ENCODE measurements around the gene GOLGA8T. TPM values are rescaled to one million over a fixed set of nuclear protein-coding genes. Genes with fewer than 3 reads are reported as not detected.
"Not testable (repeated sequence)": the region's sequence is repeated elsewhere in the genome, so short reads cannot be mapped to it uniquely, and the experiment has no call there.

Gene GOLGA8T
- total RNA-seq, result under 0.01 TPM in 1 of 2 replicates, not detected in the other

DNA sequence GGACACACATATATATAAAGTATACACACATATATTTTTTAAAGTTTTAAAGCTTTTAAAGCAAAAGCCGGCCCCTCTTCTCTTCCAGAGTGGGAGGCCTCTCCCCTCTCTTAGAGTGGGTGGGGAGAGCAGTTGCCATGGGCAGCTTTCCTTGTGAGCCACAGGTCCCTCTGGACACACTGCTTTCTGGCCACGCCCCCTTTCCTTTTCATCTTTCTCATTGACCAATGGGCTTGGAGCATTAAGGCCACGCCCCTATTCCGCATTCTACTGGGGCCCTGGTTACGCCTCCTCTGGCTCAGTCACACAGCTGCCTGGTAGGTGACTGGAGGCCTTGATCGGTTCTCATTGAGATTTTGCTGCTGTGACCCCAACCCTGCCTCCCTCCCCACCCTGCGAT lies at the start of gene GOLGA8T:
Gene GOLGA8T (plus strand): TSS at position 301 of the 400 bp plus-strand sequence. CDS start 98 bp downstream, at position 399.
- not testable (repeated sequence) for DNase-seq (ENCODE audit: low read depth)

DNA sequence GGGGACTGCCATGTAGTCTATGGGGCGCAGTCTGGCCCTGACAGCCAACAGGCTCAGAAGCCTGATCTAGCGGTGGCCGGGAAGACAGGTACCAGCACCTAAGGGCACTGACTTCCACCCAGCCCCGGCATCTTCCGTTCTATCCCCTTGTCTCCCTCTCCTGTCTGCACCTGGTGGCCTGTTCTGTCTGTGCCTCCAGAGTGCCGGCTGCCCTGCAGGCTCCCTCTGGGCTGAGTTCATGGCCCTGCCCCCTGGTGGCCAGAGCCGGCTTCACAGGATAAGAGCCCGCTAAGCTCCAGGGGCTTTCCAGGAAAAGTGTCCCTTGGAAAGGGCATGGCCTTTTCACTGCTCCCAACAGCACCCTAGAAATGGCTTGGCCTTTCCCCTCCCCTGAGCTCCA lies 37.0 kb upstream of the GOLGA8T start:
- DNase-seq (ENCODE audit: low read depth), result not testable (repeated sequence)

More for the DNA sequence above, at the start of gene GOLGA8T:
- H3K4me3 ChIP-seq (ENCODE audit: low read depth, low read length), result not testable (repeated sequence)

GRCh38 chr15:30102890-30103289 lies 32.0 kb upstream of the GOLGA8T start:
- DNase-seq (ENCODE audit: low read depth); H3K4me3 ChIP-seq (ENCODE audit: low read depth, low read length): not testable (repeated sequence)

More for the DNA sequence above, 37.0 kb upstream of the GOLGA8T start:
- H3K4me3 ChIP-seq (ENCODE audit: low read depth, low read length), result not testable (repeated sequence)

DNA sequence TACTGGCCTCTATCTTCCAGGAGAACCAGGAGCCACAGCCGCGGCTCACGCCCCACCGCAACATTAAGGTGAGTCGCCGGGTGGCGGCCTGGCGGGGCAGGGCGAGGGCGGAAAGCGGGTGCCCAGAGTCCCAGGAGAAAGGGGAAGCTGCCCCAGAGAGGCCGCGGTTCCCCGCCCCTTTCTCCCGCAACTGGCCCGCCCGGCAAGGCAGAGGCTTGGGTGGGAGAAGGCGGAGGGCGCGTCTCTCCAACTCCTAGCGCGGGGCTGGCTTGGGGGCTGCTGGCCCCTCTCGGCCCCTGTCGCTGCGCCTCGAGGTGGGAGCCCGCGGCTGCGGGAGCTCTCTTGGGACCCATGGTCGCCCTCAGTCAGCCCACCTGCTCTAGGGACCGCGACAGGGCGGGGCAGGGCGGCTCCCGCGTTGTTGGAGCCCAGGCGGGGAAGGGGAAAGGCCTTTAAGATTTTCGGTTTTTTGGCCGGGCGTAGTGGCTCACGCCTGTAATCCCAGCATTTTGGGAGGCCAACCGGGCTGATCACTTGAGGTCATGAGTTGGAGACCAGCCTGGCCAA lies 30.8 kb upstream of the GOLGA8T start:
- DNase-seq (ENCODE audit: low read depth), result not testable (repeated sequence)
- peak overlapping the region; percentile 33 for H3K4me3 ChIP-seq (ENCODE audit: low read depth, low read length)

- not testable (repeated sequence) for DNase-seq (ENCODE audit: low read depth); H3K4me3 ChIP-seq (ENCODE audit: low read depth, low read length)
These were observed 24.3 kb upstream of the GOLGA8T start for GRCh38 chr15:30110591-30110990.

GRCh38 chr15:30130066-30130465 lies 4.8 kb upstream of the GOLGA8T start:
- peak; percentile 3 for DNase-seq (ENCODE audit: low read depth)

GRCh38 chr15:30143246-30143645 lies 8.4 kb downstream of the GOLGA8T start:
- DNase-seq (ENCODE audit: low read depth); H3K4me3 ChIP-seq (ENCODE audit: low read depth, low read length): not testable (repeated sequence)

More at GRCh38 chr15:30130066-30130465, 4.8 kb upstream of the GOLGA8T start:
- H3K4me3 ChIP-seq (ENCODE audit: low read depth, low read length), result not testable (repeated sequence)

DNA sequence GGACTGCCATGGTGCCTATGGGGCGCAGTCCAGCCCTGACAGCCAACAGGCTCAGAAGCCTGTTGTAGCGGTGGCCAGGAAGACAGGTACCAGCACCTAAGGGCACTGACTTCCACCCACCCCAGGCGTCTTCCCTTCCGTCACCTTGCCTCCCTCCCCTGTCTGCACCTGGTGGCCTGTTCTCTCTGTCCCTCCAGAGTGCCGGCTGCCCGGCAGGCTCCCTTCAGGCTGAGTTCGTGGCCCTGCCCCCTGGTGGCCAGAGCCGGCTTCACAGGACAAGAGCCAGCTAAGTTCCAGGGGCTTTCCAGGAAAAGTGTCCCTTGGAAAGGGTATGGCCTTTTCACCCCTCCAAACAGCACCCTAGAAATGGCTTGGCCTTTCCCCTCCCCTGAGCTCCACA lies 15.0 kb downstream of the GOLGA8T start:
- not testable (repeated sequence) for DNase-seq (ENCODE audit: low read depth); H3K4me3 ChIP-seq (ENCODE audit: low read depth, low read length)

DNA sequence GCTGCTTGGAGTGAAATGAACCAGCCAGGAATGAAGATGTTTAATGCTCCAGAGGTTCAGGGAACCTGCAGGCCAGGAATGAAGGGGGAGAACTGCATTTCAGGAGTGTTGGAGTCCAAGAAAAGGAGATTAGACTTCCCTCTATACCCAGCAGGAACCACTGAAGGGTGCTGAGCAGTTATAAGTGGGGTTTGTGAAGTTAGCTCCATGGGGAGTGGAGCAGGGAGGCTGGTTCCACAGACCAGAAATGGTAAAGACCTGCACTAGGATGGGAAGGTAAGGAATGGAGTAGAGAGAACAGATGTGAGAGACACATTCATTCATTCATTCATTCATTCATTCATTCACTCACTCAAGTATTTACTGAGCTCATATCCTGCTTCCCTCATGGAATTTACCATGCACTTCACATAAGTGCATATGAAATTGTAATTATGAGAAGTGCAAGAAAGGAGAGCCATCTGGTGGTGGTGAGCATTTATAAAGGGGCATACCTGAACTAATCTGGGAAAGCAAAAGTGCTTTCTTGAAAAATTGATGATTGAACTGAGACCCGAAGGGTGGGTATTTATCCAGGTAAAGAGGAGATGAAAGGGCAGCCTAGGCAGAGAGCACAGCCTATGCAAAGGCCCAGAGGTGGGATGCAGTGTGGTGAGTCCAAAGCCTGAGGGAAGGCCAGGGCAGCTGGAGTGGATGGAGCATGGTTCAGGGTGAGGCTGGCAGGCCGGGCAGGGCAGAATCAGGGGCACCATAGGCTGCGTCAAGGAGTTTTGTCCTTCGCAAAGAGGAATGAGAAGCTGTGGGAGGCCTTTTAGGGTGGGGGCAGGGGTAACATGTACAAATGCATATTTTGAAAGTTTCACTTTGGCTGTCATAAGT lies 27.9 kb downstream of the GOLGA8T start:
- not testable (repeated sequence) for DNase-seq (ENCODE audit: low read depth); H3K4me3 ChIP-seq (ENCODE audit: low read depth, low read length)

DNA sequence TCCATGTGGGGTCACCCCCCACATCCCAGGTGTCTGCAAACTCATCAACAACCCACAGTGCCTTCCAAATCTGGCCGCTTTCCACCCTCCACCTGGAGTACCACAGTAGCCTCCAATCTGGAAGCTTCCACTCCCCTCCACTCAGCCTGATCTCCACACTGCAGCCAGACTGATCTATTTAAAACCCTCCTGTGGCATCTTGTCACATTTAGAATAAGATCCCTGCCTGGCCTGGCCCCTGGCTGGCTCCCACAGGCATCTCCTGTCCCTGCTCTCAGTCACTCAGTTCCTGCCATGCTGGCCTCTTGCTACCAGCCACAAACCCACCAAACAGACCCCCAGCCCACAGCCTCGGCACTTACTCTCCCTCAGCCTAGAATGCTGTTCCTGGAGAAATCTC lies 28.9 kb downstream of the GOLGA8T start:
- not testable (repeated sequence) for H3K4me3 ChIP-seq (ENCODE audit: low read depth, low read length); DNase-seq (ENCODE audit: low read depth)

DNA sequence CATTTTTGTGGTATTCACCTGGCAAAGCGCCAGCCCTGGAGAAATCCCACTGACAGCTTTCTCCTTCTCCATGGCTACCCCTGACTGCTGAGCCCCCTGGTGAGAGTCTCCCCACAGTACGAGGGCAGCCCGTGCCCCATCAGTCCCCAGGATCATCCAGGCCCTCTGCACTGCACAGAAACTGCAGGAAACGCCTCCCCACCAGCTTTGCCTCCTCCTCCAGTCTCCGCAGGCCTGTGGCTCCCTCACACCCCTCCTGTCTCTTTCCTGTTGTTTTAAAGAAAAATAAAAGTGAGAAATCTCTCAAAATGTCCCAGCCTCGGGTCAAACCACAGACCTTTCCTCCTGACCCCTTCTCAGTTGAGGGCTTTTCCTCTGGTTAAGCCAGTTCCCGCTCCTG lies 29.4 kb downstream of the GOLGA8T start:
- H3K4me3 ChIP-seq (ENCODE audit: low read depth, low read length); DNase-seq (ENCODE audit: low read depth): not testable (repeated sequence)

DNA sequence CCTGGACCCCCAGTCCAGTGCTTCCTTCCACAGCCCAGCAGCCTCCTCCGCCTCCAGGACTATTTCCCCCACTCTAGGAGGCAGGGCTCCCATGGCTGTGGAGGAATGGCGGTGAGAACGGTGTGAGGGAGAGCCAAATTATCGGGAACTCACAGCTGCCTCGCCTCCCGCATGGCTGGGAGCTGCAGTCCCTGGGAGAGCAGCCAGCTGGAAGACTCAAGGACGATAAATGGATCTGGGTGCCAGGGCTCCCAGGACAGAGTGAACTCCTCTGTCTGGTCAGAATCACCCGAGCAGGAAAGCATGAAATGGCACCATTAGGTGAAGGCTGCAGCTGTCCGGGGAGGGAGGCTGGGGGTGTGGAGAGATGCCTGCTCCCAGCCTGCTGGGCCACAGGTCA lies 32.6 kb downstream of the GOLGA8T start:
- not testable (repeated sequence) for DNase-seq (ENCODE audit: low read depth); H3K4me3 ChIP-seq (ENCODE audit: low read depth, low read length)

- DNase-seq (ENCODE audit: low read depth); H3K4me3 ChIP-seq (ENCODE audit: low read depth, low read length): not testable (repeated sequence)
These were observed 33.0 kb downstream of the GOLGA8T start for GRCh38 chr15:30167886-30168285.

DNA sequence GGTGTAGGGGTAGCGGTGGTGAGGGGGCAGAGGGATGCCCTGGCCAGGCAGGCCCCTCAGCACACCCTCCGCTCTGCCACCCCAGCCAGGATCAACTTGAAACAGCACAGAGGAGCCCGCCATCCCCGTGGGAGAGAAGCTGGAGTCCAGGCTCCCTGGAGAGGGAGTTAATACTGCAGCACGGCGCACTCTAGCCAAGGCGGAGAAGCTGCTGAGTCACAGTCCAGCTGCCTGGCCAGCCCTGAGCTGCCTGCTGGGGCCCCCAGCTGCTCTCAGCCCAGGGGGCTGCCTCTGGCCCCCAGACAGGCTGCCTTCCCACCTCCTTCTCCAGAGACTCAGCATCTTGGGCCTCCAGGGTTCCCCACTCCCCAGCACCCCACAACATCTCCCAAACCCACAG lies 36.6 kb downstream of the GOLGA8T start:
- not testable (repeated sequence) for H3K4me3 ChIP-seq (ENCODE audit: low read depth, low read length); DNase-seq (ENCODE audit: low read depth)

DNA sequence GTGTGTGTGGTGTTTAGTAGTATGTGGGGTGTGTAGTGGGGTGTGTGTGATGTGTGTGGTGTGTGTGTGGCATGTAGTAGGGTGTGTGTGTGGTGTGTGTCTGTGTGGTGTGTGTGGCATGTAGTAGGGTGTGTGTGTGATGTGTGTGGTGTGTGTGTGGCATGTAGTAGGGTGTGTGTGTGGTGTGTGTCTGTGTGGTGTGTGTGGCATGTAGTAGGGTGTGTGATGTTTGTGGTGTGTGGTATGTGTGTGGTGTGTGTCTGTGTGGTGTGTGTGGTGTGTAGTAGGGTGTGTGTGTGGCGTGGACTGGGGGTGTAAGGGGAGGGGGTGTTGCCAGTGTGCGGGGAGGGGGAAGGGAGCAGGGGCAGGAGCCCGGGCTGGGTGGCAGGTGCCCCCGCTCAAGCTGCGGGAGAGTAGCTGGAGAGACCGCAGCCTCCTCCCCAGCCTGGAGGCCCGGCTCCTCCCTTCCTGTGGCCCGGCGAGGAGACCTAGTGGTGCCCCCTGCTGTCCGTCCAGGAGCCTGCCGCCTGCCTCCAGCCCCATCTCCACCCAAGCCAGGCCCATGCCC lies 38.3 kb downstream of the GOLGA8T start:
- not testable (repeated sequence) for DNase-seq (ENCODE audit: low read depth); H3K4me3 ChIP-seq (ENCODE audit: low read depth, low read length)

DNA sequence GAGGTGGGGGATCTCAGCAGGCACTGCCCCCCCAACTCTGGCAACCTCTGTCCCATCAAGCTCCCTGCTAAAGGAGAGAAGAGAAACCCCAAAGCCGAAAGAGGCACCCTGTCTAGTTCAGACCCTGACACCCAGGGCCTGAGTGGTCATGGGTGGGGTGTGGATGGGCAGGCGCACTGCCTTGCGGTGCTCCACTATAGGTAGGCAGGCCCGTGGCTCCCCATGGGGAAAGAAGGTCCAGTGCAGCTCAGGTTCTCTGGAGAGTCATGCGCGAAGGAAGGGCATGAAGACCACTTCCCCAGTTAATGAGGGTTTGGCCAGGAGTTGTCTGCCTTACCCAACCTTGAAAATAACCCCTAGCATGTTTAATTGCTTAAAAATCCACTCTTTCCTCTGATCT lies 40.4 kb downstream of the GOLGA8T start:
- not testable (repeated sequence) for DNase-seq (ENCODE audit: low read depth)

DNA sequence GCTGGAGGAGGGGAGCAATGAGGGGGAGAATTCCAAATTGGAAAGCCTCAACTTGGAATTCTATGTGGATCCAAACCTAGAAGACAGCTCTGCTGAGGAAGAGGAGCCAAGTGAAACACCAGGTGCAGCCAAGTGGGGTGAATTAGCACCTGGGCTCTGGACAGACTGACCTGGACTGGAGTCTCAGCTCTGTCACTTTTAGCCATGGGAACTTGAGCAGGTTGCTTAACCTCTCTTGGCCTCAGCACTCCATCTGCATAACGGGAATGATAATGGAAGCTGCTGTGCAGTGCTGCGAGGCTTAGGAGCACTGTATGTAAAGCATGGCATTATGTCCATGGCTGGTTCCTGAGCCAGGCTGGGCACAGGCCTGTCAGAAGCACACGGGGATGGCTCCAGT lies 41.8 kb downstream of the GOLGA8T start:
- DNase-seq (ENCODE audit: low read depth); H3K4me3 ChIP-seq (ENCODE audit: low read depth, low read length): not testable (repeated sequence)

More for the DNA sequence above, 40.4 kb downstream of the GOLGA8T start:
- not testable (repeated sequence) for H3K4me3 ChIP-seq (ENCODE audit: low read depth, low read length)

GRCh38 chr15:30179814-30180213 lies 45.0 kb downstream of the GOLGA8T start:
- H3K4me3 ChIP-seq (ENCODE audit: low read depth, low read length); DNase-seq (ENCODE audit: low read depth): not testable (repeated sequence)

GRCh38 chr15:30185495-30185894 lies 50.6 kb downstream of the GOLGA8T start:
- not testable (repeated sequence) for DNase-seq (ENCODE audit: low read depth); H3K4me3 ChIP-seq (ENCODE audit: low read depth, low read length)
